IPS DF 6.9 (cell line): ENCODE data around the gene MYH9.

Experiments
- DNase-seq: peaks from one replicate; pipeline ENCODE4 v3.0.0-alpha.2; 2013; ENCODE audit warnings: low read depth, low spot score
- H3K27ac ChIP-seq: one replicate; pipeline ENCODE4 v1.5.1; 2013; ENCODE audit warnings: low read length, control low read depth
- H3K27me3 ChIP-seq: 2 replicates; pipeline ENCODE4 v1.6.1; 2013; ENCODE audit warnings: mild to moderate bottlenecking, low read length; ENCODE audit not compliant: control insufficient read depth, insufficient read depth
- H3K36me3 ChIP-seq: 2 replicates; pipeline ENCODE4 v1.6.1; 2013; ENCODE audit warnings: low read length; ENCODE audit not compliant: control insufficient read depth, insufficient read depth
- H3K4me1 ChIP-seq: 2 replicates; pipeline ENCODE4 v1.6.1; 2013; ENCODE audit warnings: low read length; ENCODE audit not compliant: control insufficient read depth, insufficient read depth
- H3K4me3 ChIP-seq: 2 replicates; pipeline ENCODE4 v1.5.1; 2013; ENCODE audit warnings: mild to moderate bottlenecking, low read length
- H3K9me3 ChIP-seq: 2 replicates; pipeline ENCODE4 v1.6.1; 2013; ENCODE audit warnings: low read length, inconsistent platforms; ENCODE audit not compliant: control insufficient read depth, insufficient read depth
- WGBS: extraction: QIAGEN DNeasy Blood & Tissue Kit; methylation state at CpG from one replicate; pipeline ENCODE4 v1.1.7; 2013; ENCODE audit warnings: mixed read lengths, missing lambda C conversion rate; ENCODE audit not compliant: insufficient read length, insufficient coverage; 5-methylcytosine and 5-hydroxymethylcytosine counted together

MYH9 gene

DNA sequence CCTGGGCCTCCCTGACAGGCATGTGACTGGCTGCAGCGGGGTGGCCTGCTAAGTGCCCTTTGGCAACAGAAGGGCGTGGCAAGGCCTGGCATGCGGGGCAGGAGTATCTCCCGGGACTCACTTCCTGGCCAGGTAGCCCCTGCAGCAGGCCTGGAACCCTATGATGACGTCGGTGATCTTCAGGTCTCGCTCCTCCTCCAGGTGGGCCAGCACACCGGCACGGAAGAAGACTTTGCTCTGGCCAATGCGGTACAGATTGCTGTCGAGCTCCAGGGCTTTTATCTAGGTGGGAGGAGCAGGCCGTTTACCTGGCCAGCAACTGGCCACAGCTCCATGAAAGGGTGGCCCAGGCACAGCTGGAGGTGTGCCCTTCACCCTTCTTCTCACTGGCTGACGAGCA is 83.9 kb downstream of the MYH9 start:
- H3K27ac ChIP-seq = no peak overlapping the region
- no peaks in the 10 kb centered on the region for H3K9me3 ChIP-seq
- no peak overlapping the region for H3K4me3 ChIP-seq
- no CpG with 5 or more reads among the region's 13 CpGs for WGBS
- no peak for DNase-seq
- H3K36me3 ChIP-seq = peaks cover 58% of the 10 kb centered on the region
- no peaks in the 10 kb centered on the region for H3K4me1 ChIP-seq
- no peaks in the 10 kb centered on the region for H3K27me3 ChIP-seq

GRCh38 chr22:36303115-36303467 is 84.7 kb downstream of the MYH9 start:
- no peaks in the 10 kb centered on the region for H3K9me3 ChIP-seq
- no peaks in the 10 kb centered on the region for H3K27me3 ChIP-seq
- no peak overlapping the region for H3K27ac ChIP-seq
- peaks cover 65% of the 10 kb centered on the region for H3K36me3 ChIP-seq
- H3K4me1 ChIP-seq = no peaks in the 10 kb centered on the region
- WGBS = no CpG with 5 or more reads among the region's 9 CpGs
- no peak overlapping the region for H3K4me3 ChIP-seq
- DNase-seq = no peak

- Histone ChIP-seq H3K36me3 (peaks cover 68% of the 10 kb centered on the region), H3K9me3 (no peaks in the 10 kb centered on the region), H3K4me3 (no peak overlapping the region), H3K27me3 (no peaks in the 10 kb centered on the region), H3K27ac (no peak overlapping the region), H3K4me1 (no peaks in the 10 kb centered on the region)
- DNase-seq = no peak
- WGBS = no CpG with 5 or more reads among the region's 17 CpGs
Observed at GRCh38 chr22:36302439-36303114, 85.2 kb downstream of the MYH9 start.

DNA sequence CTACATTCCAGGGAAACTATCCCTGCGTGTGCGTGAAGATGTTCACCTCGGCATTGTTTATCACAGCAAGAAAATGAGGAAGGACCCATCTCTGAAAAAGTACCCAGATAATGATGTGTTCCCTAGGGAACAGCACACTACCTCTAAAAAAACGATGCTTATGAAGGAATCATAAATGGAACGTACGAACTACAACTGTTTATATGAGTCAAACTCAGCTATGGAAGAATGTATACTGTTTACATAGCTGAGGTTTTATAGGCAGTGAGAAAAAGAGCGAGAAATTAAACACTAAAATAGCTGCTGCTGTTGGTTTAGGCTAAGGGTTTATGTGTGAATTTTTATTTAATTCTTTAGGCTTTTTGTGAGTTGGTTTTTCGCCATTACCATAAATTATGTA is 85.9 kb downstream of the MYH9 start:
- Histone ChIP-seq H3K4me1 (no peaks in the 10 kb centered on the region), H3K36me3 (peaks cover 75% of the 10 kb centered on the region), H3K27me3 (no peaks in the 10 kb centered on the region), H3K9me3 (no peaks in the 10 kb centered on the region), H3K4me3 (no peak overlapping the region), H3K27ac (no peak overlapping the region)
- WGBS = no CpG with 5 or more reads among the region's 8 CpGs
- DNase-seq = no peak

DNA sequence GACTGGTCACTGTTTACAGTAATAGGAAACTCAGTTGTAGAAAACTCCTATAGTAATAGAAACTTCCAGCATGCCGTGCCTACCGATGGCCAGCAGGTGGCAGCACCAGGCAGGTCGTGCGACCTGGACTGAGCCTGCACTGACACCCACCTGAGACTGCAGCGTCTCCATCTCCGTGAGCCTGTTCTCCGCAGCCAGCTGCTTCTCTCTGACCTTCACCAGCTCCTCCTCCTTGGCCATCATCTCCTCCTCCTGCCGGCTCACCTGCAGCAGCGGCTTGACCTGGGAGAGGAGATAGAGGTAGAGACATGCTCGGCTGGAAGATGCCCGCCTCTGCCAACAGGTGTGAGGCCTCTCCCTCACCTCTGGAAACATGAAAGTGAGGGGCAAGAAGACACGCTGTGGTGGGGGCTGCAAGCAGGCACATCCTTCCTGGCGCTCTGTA is 86.4 kb downstream of the MYH9 start:
- no CpG with 5 or more reads among the region's 13 CpGs for WGBS
- no peak overlapping the region for H3K4me3 ChIP-seq
- peaks cover 75% of the 10 kb centered on the region for H3K36me3 ChIP-seq
- H3K4me1 ChIP-seq = no peaks in the 10 kb centered on the region
- peak; percentile 61 for DNase-seq
- no peaks in the 10 kb centered on the region for H3K9me3 ChIP-seq
- no peak overlapping the region for H3K27ac ChIP-seq
- no peaks in the 10 kb centered on the region for H3K27me3 ChIP-seq

DNA sequence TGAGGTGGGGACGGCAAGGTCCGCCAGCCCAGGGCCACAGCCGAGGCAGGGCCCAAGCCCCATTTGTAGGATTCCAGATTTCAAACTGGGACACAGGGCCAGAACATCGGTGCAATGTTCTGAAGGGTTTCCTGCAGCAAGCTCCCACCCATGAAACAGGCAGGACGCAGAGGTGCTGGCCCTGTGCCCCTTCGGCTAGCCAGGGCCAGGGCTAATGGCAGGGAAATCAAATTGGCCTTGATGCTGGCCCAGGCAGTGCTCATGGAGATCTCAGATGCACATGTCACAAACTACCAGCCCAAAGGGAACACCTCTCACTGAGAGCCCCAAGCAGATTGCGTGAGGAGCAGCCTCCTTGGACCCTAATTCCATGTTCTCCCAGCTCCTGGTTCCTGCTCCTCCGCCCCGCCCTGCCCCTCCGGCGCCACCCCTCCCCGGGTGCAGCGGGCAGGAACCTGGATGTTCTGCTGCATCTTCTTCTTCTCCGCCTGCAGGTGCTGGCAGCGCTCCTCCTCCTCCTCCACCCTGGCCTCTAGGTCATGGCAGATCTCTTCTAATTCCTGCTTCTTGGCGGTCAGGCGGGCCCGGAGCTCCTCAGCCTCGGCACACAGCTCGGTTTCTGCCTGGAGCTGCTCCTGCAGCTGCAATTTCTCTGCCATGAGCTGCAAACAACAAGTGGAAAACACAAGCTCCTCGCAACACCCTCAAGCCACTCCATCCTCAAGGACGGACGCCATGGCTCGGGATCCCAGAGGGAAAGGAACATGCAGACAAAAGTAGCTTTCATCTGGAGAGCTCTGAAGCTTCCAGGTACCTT is 87.2 kb downstream of the MYH9 start:
- Histone ChIP-seq H3K27me3 (no peaks in the 10 kb centered on the region), H3K4me1 (no peaks in the 10 kb centered on the region), H3K4me3 (no peak overlapping the region), H3K9me3 (no peaks in the 10 kb centered on the region), H3K36me3 (peaks cover 71% of the 10 kb centered on the region), H3K27ac (no peak overlapping the region)
- no CpG with 5 or more reads among the region's 24 CpGs for WGBS
- no peak for DNase-seq

- Histone ChIP-seq H3K27ac (no peak overlapping the region), H3K27me3 (no peaks in the 10 kb centered on the region), H3K4me3 (no peak overlapping the region), H3K4me1 (no peaks in the 10 kb centered on the region), H3K36me3 (peaks cover 72% of the 10 kb centered on the region), H3K9me3 (no peaks in the 10 kb centered on the region)
- WGBS = no CpG with 5 or more reads among the region's 12 CpGs
- DNase-seq = no peak
Observed at GRCh38 chr22:36299911-36300310, 87.9 kb downstream of the MYH9 start.

- DNase-seq = no peak
- whole genome bisulfite sequencing = no CpG with 5 or more reads among the region's 14 CpGs
- Histone ChIP-seq H3K9me3 (no peaks in the 10 kb centered on the region), H3K4me1 (no peaks in the 10 kb centered on the region), H3K27me3 (no peaks in the 10 kb centered on the region), H3K36me3 (peaks cover 75% of the 10 kb centered on the region), H3K27ac (no peak overlapping the region), H3K4me3 (no peak overlapping the region)
Observed at GRCh38 chr22:36299295-36299694, 88.5 kb downstream of the MYH9 start.

- no peaks in the 10 kb centered on the region for H3K4me1 ChIP-seq
- H3K36me3 ChIP-seq = peaks cover 77% of the 10 kb centered on the region
- H3K4me3 ChIP-seq = no peak overlapping the region
- H3K27ac ChIP-seq = no peak overlapping the region
- no peaks in the 10 kb centered on the region for H3K27me3 ChIP-seq
- no peaks in the 10 kb centered on the region for H3K9me3 ChIP-seq
- WGBS = no CpG with 5 or more reads among the region's 13 CpGs
- no peak for DNase-seq
Observed at GRCh38 chr22:36298601-36299000, 89.2 kb downstream of the MYH9 start.

DNA sequence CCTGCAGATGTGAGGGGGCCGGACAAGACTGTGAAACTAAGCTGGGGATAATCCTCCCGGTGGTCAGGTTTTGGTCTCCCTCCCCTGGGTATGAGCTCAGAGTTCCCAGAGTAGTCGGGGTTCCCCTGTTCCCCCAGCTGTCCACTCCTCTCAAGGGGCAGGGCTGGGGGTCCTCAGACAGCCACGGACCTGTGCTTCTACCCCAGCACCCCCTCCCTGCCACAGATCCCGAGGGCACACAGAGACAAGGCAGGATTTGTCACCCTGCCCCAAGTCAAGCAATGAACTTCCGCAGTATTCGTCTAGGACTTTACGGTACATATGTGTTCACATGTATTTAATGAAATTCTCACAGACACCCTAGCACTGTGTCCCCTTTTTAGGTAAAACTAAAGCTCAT is 89.6 kb downstream of the MYH9 start:
- Histone ChIP-seq H3K27me3 (no peaks in the 10 kb centered on the region), H3K36me3 (peaks cover 80% of the 10 kb centered on the region), H3K4me1 (no peaks in the 10 kb centered on the region), H3K9me3 (no peaks in the 10 kb centered on the region), H3K4me3 (no peak overlapping the region), H3K27ac (no peak overlapping the region)
- DNase-seq = no peak
- WGBS = no CpG with 5 or more reads among the region's 8 CpGs
